Myocyte (in vitro differentiated cells): Measurements from ENCODE around the gene ZSCAN2. TPM values are rescaled to one million over a fixed set of nuclear protein-coding genes. Genes with fewer than 3 reads are reported as not detected.

Experiments
- DNase-seq: peaks from one replicate; pipeline ENCODE4 v3.0.0-alpha.2; 2012; ENCODE audit warnings: low read depth
- total RNA-seq: library from RNA; depleted of rRNA; stranded (reverse); fragments of >200 nt; gene quantifications from 2 replicates; pipeline ENCODE4 v1.2.3, GENCODE V29; 2014

ZSCAN2 gene
- total RNA-seq, 1 donor from 2014 or later = 13.3 TPM

DNA sequence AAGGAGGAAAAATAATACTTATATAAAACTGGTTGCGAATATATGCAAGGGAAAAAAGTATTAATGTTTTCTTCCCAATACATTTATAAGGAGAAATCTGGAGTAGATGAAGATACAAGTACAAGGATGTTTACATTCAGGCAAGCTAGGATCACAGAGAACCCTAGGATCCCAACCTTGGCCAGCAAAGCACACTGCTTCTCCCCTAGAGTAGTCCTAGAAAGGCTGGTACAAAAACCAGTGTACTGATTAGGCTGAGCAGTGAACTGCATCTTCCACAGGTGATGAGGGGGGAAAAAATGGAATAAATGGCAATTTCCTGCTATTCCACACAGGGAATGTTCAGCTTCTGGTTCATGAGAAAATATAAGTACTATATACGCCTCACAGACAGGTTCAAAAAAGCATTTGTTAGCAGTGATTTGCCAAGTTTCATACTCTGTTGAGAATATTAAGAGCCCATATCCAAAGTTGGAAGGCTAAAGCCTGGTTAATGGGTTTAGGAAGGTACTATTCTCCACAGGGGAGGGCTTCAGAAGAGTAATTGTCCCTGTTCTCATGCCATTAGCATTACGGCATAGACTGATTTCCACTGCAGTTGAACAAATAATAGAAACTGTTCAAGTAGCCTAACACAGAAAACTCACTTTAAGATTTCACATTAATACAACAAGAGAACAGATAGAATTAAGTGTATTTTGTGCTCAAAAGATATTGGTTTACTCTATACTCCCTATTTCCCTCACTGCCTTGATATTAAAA is 67.6 kb downstream of the ZSCAN2 start:
- no peak for DNase-seq

DNA sequence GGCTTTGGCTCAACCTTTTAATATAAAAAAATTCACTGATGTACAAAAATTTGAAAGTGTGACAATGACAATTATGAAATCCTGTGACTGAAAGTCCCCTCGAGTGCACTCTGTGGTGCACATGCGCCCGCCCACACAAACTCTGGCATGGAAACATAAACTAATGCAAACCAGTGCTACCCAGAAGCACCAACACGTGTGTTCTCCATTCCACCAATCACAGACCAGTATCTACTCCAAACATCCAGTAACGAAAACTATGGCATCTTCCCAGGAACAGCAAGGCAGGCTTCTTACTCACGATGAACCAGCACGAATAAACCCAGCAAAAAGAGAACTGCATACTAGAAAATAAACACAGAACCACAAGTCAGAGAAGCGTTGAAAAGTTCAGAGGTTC is 68.9 kb downstream of the ZSCAN2 start:
- DNase-seq = no peak

DNA sequence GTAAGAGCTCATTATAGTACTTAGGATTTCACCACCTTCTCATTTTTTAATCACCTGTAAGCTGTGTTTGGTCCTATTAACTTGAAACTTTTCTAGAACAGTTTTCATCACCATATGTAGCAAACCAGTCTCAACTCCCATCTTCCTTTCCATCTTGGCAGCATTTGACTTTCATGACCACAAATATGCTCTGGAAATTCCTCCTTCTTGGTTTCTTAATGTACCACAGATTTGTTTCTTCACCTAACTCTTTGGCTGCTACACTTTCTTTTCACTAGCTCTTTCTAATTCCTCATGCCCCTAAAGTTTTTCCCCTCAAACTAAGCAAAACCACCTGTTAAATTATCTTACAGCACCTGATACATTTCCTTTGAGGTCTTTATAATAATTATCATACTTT is 70.4 kb downstream of the ZSCAN2 start:
- DNase-seq = peak; percentile 58

Other genes starting within 250 kb of the ZSCAN2 start
- 18.9 and 24.5 TPM in 2 replicates for gene WDR73, start 53.3 kb downstream of the ZSCAN2 start, total RNA-seq
- 1.7 and 4.9 TPM in 2 replicates for gene NMB, start 57.2 kb downstream of the ZSCAN2 start, total RNA-seq
- gene SEC11A, start 115.1 kb downstream of the ZSCAN2 start, total RNA-seq = 178 and 182 TPM in 2 replicates
- 13.3 and 13.7 TPM in 2 replicates for gene ZNF592, start 147.6 kb downstream of the ZSCAN2 start, total RNA-seq
- gene ALPK3, start 216.3 kb downstream of the ZSCAN2 start, total RNA-seq = 172 and 190 TPM in 2 replicates